Pulmonary artery endothelial cell (primary cell): ENCODE results near the gene PGRMC2. TPM values are rescaled to one million over a fixed set of nuclear protein-coding genes. Genes with fewer than 3 reads are reported as not detected.
"Not testable (repeated sequence)": the region's sequence is repeated elsewhere in the genome, so short reads cannot be mapped to it uniquely, and the experiment has no call there.

Experiments used
- DNase-seq: peaks from one replicate; pipeline ENCODE4 v3.0.0-alpha.2; 2011; ENCODE audit warnings: low read depth, low spot score
- total RNA-seq: library from RNA; depleted of rRNA; stranded (reverse); fragments of >200 nt; gene quantifications from 2 replicates; pipeline ENCODE4 v1.2.3, GENCODE V29; 2014

The PGRMC2 gene
- total RNA-seq, 1 donor from 2014 or later: 16.7 TPM

GRCh38 chr4:128268970-128269369, 18.6 kb downstream of the PGRMC2 start:
- DNase-seq: no peak

- DNase-seq: no peak
Measured at GRCh38 chr4:128267745-128268144, 19.9 kb downstream of the PGRMC2 start.

- DNase-seq: not testable (repeated sequence)
Measured at GRCh38 chr4:128267171-128267570, 20.4 kb downstream of the PGRMC2 start.

GRCh38 chr4:128265550-128265949, 22.1 kb downstream of the PGRMC2 start:
- not testable (repeated sequence) for DNase-seq

GRCh38 chr4:128259889-128260288, 27.7 kb downstream of the PGRMC2 start:
- not testable (repeated sequence) for DNase-seq

- DNase-seq: not testable (repeated sequence)
Measured at GRCh38 chr4:128258166-128258565, 29.4 kb downstream of the PGRMC2 start.

- DNase-seq: no peak
Measured at GRCh38 chr4:128256539-128256938, 31.1 kb downstream of the PGRMC2 start.

GRCh38 chr4:128255906-128256305, 31.7 kb downstream of the PGRMC2 start:
- no peak for DNase-seq

GRCh38 chr4:128249787-128250668, 37.6 kb downstream of the PGRMC2 start:
- no peak for DNase-seq

GRCh38 chr4:128247906-128248305, 39.7 kb downstream of the PGRMC2 start:
- DNase-seq: no peak

- DNase-seq: not testable (repeated sequence)
Measured at GRCh38 chr4:128245391-128245790, 42.2 kb downstream of the PGRMC2 start.

GRCh38 chr4:128244379-128244778, 43.2 kb downstream of the PGRMC2 start:
- DNase-seq: no peak

- DNase-seq: no peak
Measured at GRCh38 chr4:128242601-128243000, 45.0 kb downstream of the PGRMC2 start.

GRCh38 chr4:128241981-128242380, 45.6 kb downstream of the PGRMC2 start:
- DNase-seq: no peak

GRCh38 chr4:128241425-128241913, 46.1 kb downstream of the PGRMC2 start:
- DNase-seq: peak; percentile 26

- DNase-seq: no peak
Measured at GRCh38 chr4:128241019-128241418, 46.6 kb downstream of the PGRMC2 start.

GRCh38 chr4:128234836-128235235, 52.8 kb downstream of the PGRMC2 start:
- no peak for DNase-seq

- DNase-seq: no peak
Measured at GRCh38 chr4:128232719-128233118, 54.9 kb downstream of the PGRMC2 start.

GRCh38 chr4:128228845-128229795, 58.5 kb downstream of the PGRMC2 start:
- no peak for DNase-seq

GRCh38 chr4:128227991-128228571, 59.5 kb downstream of the PGRMC2 start:
- no peak for DNase-seq

GRCh38 chr4:128225148-128225547, 62.5 kb downstream of the PGRMC2 start:
- DNase-seq: no peak
